Brain microvascular endothelial cell (primary cell): ENCODE results near the gene GRM5.
"Not testable (repeated sequence)": the region's sequence is repeated elsewhere in the genome, so short reads cannot be mapped to it uniquely, and the experiment has no call there.

Experiments used
- DNase-seq: peaks from one replicate; pipeline ENCODE4 v3.0.0-alpha.2; 2020
- H3K27ac ChIP-seq: fragments of 250-450 bp; sonication (Bioruptor Pico); 2 replicates; pipeline ENCODE4 v1.5.1; 2020; ENCODE audit warnings: mild to moderate bottlenecking, moderate library complexity
- H3K27me3 ChIP-seq: fragments of 250-450 bp; sonication (Bioruptor Pico); replicated peaks from 2 replicates; pipeline ENCODE4 v1.5.1; 2020; ENCODE audit warnings: mild to moderate bottlenecking
- H3K36me3 ChIP-seq: fragments of 250-450 bp; sonication (Bioruptor Pico); replicated peaks from 2 replicates; pipeline ENCODE4 v1.5.1; 2020; ENCODE audit warnings: mild to moderate bottlenecking
- H3K4me3 ChIP-seq: 2 replicates; pipeline ENCODE4 v1.5.1; 2011; ENCODE audit warnings: low read depth, mild to moderate bottlenecking, control low read depth, low read length, moderate library complexity
- in situ Hi-C: cut with HindIII; loops from 2 replicates; pipeline ENCODE4 v1.10.0; 2017; ENCODE audit warnings: low sequenced_read_pairs, low pct_ligation_motif_present
- TF ChIP-seq, protein P1 (sequence below): IDR thresholded peaks from 2 replicates; pipeline ENCODE4 v1.5.1; 2011; ENCODE audit warnings: low read depth, mild to moderate bottlenecking, moderate library complexity, low read length, control low read depth, inconsistent platforms; ENCODE audit errors: missing control alignments

Gene GRM5

DNA sequence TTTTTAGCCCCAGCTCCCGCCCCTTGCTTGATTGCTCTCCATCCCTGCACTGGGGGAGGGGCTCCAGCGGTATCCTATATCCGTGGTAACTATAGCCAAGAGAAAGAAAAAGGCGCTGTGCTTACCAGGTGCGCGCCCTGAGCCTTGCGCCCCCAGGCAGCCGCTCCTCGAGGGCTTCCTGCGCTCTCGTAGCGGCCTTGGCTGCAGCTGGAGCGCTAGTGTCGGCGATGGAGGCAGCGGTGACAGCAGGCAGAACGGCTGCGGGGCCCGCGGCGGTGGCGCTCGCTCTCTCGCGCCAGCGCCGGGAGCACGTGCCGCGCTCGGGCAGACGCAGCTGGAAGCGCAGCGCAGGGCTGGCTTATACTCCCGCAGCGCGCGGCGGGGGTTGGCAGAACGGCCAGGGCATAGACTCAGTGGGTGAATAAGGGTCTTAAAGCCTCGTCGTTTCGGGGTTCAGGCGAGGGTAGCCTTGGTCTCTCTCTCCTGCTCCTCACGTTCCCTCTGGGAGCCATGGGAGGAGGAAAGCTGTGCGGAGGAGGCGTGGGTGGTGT, at the start of gene GRM5:
TSS of gene GRM5 (minus strand) at position 332 of the 551 bp plus-strand sequence. CDS start 18,110 bp downstream, outside the sequence.
- H3K4me3 ChIP-seq, result peak within 1 kb of the TSS; percentile 12
- DNase-seq, H3K27ac ChIP-seq, H3K27me3 ChIP-seq, in situ Hi-C loops, H3K36me3 ChIP-seq: not testable (repeated sequence)

GRCh38 chr11:89097956-89098355, 32.2 kb upstream of the GRM5 start:
- peak; percentile 24 for DNase-seq
- TF ChIP-seq, protein P1, sequence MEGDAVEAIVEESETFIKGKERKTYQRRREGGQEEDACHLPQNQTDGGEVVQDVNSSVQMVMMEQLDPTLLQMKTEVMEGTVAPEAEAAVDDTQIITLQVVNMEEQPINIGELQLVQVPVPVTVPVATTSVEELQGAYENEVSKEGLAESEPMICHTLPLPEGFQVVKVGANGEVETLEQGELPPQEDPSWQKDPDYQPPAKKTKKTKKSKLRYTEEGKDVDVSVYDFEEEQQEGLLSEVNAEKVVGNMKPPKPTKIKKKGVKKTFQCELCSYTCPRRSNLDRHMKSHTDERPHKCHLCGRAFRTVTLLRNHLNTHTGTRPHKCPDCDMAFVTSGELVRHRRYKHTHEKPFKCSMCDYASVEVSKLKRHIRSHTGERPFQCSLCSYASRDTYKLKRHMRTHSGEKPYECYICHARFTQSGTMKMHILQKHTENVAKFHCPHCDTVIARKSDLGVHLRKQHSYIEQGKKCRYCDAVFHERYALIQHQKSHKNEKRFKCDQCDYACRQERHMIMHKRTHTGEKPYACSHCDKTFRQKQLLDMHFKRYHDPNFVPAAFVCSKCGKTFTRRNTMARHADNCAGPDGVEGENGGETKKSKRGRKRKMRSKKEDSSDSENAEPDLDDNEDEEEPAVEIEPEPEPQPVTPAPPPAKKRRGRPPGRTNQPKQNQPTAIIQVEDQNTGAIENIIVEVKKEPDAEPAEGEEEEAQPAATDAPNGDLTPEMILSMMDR, result peak; percentile 74
- H3K27me3 ChIP-seq, H3K4me3 ChIP-seq, H3K36me3 ChIP-seq, H3K27ac ChIP-seq, in situ Hi-C loops: not testable (repeated sequence)

DNA sequence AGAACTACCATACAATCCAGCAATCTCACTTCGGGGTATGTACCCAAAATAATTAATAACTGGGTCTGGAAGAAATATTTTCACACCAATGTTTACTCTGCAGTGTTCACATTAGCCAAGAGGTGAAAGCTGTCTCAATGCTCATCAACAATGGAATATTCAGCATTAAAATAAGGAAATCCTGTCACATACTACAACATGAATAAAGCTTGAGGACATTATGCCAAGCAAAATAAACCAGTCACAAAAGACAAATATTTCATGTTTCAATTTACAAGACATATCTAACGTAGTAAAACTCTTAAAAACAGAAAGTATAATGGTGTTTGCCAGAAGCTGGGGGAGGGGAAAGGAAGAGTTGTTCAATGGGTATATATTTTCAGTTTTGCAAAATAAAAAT, 28.0 kb upstream of the GRM5 start:
- H3K4me3 ChIP-seq, H3K36me3 ChIP-seq, in situ Hi-C loops, H3K27ac ChIP-seq, DNase-seq, H3K27me3 ChIP-seq: not testable (repeated sequence)

GRCh38 chr11:89084951-89085350, 19.2 kb upstream of the GRM5 start:
- DNase-seq, H3K27me3 ChIP-seq, H3K36me3 ChIP-seq, in situ Hi-C loops, H3K27ac ChIP-seq, H3K4me3 ChIP-seq: not testable (repeated sequence)

DNA sequence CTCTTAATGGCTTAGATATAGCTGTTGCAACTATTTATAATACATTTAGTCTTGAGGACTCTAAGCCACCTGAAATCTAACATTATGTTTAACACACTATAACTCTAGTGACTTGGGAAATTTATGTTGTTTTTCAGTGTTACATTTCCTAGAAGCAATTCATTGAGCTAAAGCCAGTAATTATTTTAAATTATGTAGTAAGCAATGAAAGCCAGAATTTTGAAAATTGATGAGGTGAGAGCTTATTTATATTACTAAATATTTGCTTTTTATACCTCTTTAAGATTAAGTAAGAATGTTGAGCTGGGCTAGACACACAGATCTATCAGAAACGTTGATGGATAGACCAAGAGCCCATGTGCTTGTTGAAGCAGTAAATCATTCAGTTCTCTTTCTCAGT, 5.1 kb upstream of the GRM5 start:
- H3K36me3 ChIP-seq, H3K27me3 ChIP-seq, H3K4me3 ChIP-seq, DNase-seq, in situ Hi-C loops, H3K27ac ChIP-seq: not testable (repeated sequence)

DNA sequence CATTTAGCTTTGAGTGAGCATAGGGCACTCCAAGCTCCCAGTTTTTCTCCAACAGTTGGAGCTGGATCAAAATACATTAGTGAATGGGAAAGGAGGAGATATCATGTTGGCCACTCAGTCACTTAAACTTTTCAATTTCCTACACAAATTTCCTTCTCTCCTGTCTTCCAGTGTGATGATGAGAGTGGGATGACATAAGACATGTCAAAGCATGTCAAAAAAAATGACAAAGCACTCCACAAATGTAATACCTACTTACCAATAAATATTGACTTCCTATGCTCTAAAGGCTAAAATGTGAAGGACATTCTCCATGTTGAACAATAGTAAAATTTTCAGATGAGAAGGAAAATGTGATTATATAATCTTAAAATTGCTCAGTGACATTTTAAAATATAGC, 1.5 kb upstream of the GRM5 start:
- TF ChIP-seq, protein P1, result no peak
- Histone ChIP-seq H3K4me3 (no peak overlapping the region), H3K36me3 (no peaks in the 10 kb centered on the region), H3K27me3 (no peaks in the 10 kb centered on the region), H3K27ac (no peak overlapping the region)
- DNase-seq, result no peak
- in situ Hi-C loops, result no loop called here

GRCh38 chr11:89065066-89065465, 716 bp downstream of the GRM5 start:
- Histone ChIP-seq H3K36me3 (no peaks in the 10 kb centered on the region), H3K27me3 (no peaks in the 10 kb centered on the region), H3K27ac (no peak overlapping the region), H3K4me3 (no peak overlapping the region)
- DNase-seq, result no peak
- TF ChIP-seq, protein P1, result no peak
- in situ Hi-C loops, result no loop called here

GRCh38 chr11:89063481-89063951, 2.3 kb downstream of the GRM5 start:
- H3K27ac ChIP-seq, H3K27me3 ChIP-seq, DNase-seq, in situ Hi-C loops, H3K36me3 ChIP-seq, H3K4me3 ChIP-seq: not testable (repeated sequence)
